OCI-LY3 (cell line): ENCODE measurements around the gene RPS6KA5.

ENCODE experiments used
- H2AFZ ChIP-seq: fragments of 200-600, 300-600 bp; shearing (Covaris generic); 2 replicates; pipeline ENCODE4 v1.6.0; 2014; ENCODE audit warnings: antibody characterized with exemption, low read depth, low read length
- H3K27ac ChIP-seq: fragments of 200-600, 300-600 bp; sonication (generic); 2 replicates; pipeline ENCODE4 v1.5.1; 2014; ENCODE audit warnings: mild to moderate bottlenecking, low read length, moderate library complexity, mixed read lengths
- H3K27me3 ChIP-seq: fragments of 200-600, 300-600 bp; sonication (generic); 2 replicates; pipeline ENCODE4 v1.6.1; 2014; ENCODE audit warnings: low read depth, low read length, mixed read lengths
- H3K36me3 ChIP-seq: fragments of 200-600, 300-600 bp; sonication (generic); replicated peaks from 2 replicates; pipeline ENCODE3; 2014; ENCODE audit warnings: low read depth, low read length, mixed read lengths
- H3K4me1 ChIP-seq: fragments of 300-600, 200-600 bp; sonication (generic); 2 replicates; pipeline ENCODE4 v1.6.1; 2014; ENCODE audit warnings: low read length, mixed read lengths
- H3K4me2 ChIP-seq: fragments of 200-600, 300-600 bp; sonication (generic); 2 replicates; pipeline ENCODE4 v1.6.1; 2014; ENCODE audit warnings: low read length, mixed read lengths
- H3K4me3 ChIP-seq: fragments of 300-600, 200-600 bp; sonication (generic); 2 replicates; pipeline ENCODE4 v1.5.1; 2014; ENCODE audit warnings: antibody characterized with exemption, mild to moderate bottlenecking, low read length, moderate library complexity
- H3K79me2 ChIP-seq: fragments of 300-600, 200-600 bp; shearing (Covaris generic); 2 replicates; pipeline ENCODE4 v1.6.1; 2014; ENCODE audit warnings: mild to moderate bottlenecking, low read length, mixed read lengths
- H3K9ac ChIP-seq: fragments of 300-600, 200-600 bp; shearing (Covaris generic); 2 replicates; pipeline ENCODE4 v1.6.0; 2014; ENCODE audit warnings: mild to moderate bottlenecking, low read length, moderate library complexity
- H3K9me3 ChIP-seq: fragments of 200-600, 300-600 bp; shearing (Covaris generic); 2 replicates; pipeline ENCODE4 v1.6.1; 2014; ENCODE audit warnings: low read length, mixed read lengths; ENCODE audit not compliant: insufficient read depth
- H4K20me1 ChIP-seq: fragments of 200-600, 300-600 bp; sonication (generic); 2 replicates; pipeline ENCODE4 v1.6.1; 2016; ENCODE audit warnings: low read length, mixed read lengths; ENCODE audit not compliant: insufficient read depth
- CTCF ChIP-seq: fragments of 200-600, 300-600 bp; sonication (generic); IDR thresholded peaks from 2 replicates; pipeline ENCODE4 v1.5.1; 2014; ENCODE audit warnings: antibody characterized with exemption, low read length, low read depth
- EZH2phosphoT487 ChIP-seq: fragments of 200-600 bp; shearing (Covaris generic); IDR thresholded peaks from 2 replicates; pipeline ENCODE4 v1.6.1; 2018; ENCODE audit warnings: antibody characterized with exemption, mixed run types, low read depth

The RPS6KA5 gene

GRCh38 chr14:91008759-91009409 lies 51.6 kb downstream of the RPS6KA5 start:
- Histone ChIP-seq H3K36me3 (no peaks in the 10 kb centered on the region), H4K20me1 (no peaks in the 10 kb centered on the region), H3K27ac (peak overlapping the region; percentile 95), H3K9me3 (no peaks in the 10 kb centered on the region), H3K27me3 (no peaks in the 10 kb centered on the region), H3K4me2 (peak overlapping the region; percentile 77), H3K9ac (peak overlapping the region; percentile 86), H3K79me2 (peaks cover 57% of the 10 kb centered on the region), H3K4me1 (peaks cover 78% of the 10 kb centered on the region), H2AFZ (no peak overlapping the region), H3K4me3 (peak overlapping the region; percentile 59)
- TF ChIP-seq CTCF = no peak
- TF ChIP-seq EZH2phosphoT487 = no peak

- Histone ChIP-seq H4K20me1 (no peaks in the 10 kb centered on the region), H3K27me3 (no peaks in the 10 kb centered on the region), H3K79me2 (peaks cover 34% of the 10 kb centered on the region), H3K36me3 (no peaks in the 10 kb centered on the region), H2AFZ (no peak overlapping the region), H3K9me3 (no peaks in the 10 kb centered on the region), H3K4me3 (no peak overlapping the region), H3K4me1 (peaks cover 52% of the 10 kb centered on the region), H3K9ac (no peak overlapping the region), H3K4me2 (no peak overlapping the region), H3K27ac (no peak overlapping the region)
- TF ChIP-seq EZH2phosphoT487 = no peak
Observed at GRCh38 chr14:91005716-91006115, 54.7 kb downstream of the RPS6KA5 start.

- H3K4me1 ChIP-seq = peaks cover 45% of the 10 kb centered on the region
- peaks cover 28% of the 10 kb centered on the region for H3K79me2 ChIP-seq
- H3K9me3 ChIP-seq = no peaks in the 10 kb centered on the region
- no peaks in the 10 kb centered on the region for H3K36me3 ChIP-seq
- no peak overlapping the region for H3K9ac ChIP-seq
- H4K20me1 ChIP-seq = no peaks in the 10 kb centered on the region
- H3K27ac ChIP-seq = no peak overlapping the region
- H3K27me3 ChIP-seq = no peaks in the 10 kb centered on the region
- H3K4me2 ChIP-seq = no peak overlapping the region
- H3K4me3 ChIP-seq = no peak overlapping the region
- no peak for TF ChIP-seq EZH2phosphoT487
- no peak for TF ChIP-seq CTCF
- H2AFZ ChIP-seq = no peak overlapping the region
Observed at GRCh38 chr14:91004987-91005386, 55.5 kb downstream of the RPS6KA5 start.

- H3K79me2 ChIP-seq = no peaks in the 10 kb centered on the region
- H3K9ac ChIP-seq = no peak overlapping the region
- H3K9me3 ChIP-seq = 0 out of 2 replicates have a peak, but pooled peaks cover 3% of the 10 kb centered on the region
- no peaks in the 10 kb centered on the region for H3K27me3 ChIP-seq
- no peak overlapping the region for H3K4me3 ChIP-seq
- peaks cover 24% of the 10 kb centered on the region for H3K4me1 ChIP-seq
- no peak overlapping the region for H2AFZ ChIP-seq
- H3K27ac ChIP-seq = no peak overlapping the region
- no peak overlapping the region for H3K4me2 ChIP-seq
- no peaks in the 10 kb centered on the region for H4K20me1 ChIP-seq
- TF ChIP-seq CTCF (no peak), EZH2phosphoT487 (no peak)
- H3K36me3 ChIP-seq = peaks cover 9% of the 10 kb centered on the region
Observed at GRCh38 chr14:90999299-90999698, 61.1 kb downstream of the RPS6KA5 start.
